HAP-1 (cell line): ENCODE results near the gene MRPL43.
A peak's percentile ranks its signal among the peaks of the same experiment; 100 is the strongest.
"Not testable (repeated sequence)": the region's sequence is repeated elsewhere in the genome, so short reads cannot be mapped to it uniquely, and the experiment has no call there.

Experiments
- DNase-seq, 2 experiments: peaks; one replicate each; pipeline ENCODE4 v3.0.0-alpha.2; 2016 to 2020; ENCODE audit warnings: low spot score in 2 of 2
- H3K27me3 ChIP-seq: fragments of 250-450 bp; sonication (Bioruptor Pico); 2 replicates; pipeline ENCODE4 v1.5.1; 2020; ENCODE audit warnings: low read depth, mild to moderate bottlenecking, moderate library complexity
- H3K36me3 ChIP-seq: fragments of 250-450 bp; sonication (Bioruptor Pico); replicated peaks from 2 replicates; pipeline ENCODE4 v1.5.1; 2020; ENCODE audit warnings: mild to moderate bottlenecking
- H3K4me1 ChIP-seq: fragments of 250-450 bp; sonication (Bioruptor Pico); 2 replicates; pipeline ENCODE4 v1.5.1; 2020; ENCODE audit warnings: mild to moderate bottlenecking
- H3K4me3 ChIP-seq: fragments of 250-450 bp; sonication (Bioruptor Pico); 2 replicates; pipeline ENCODE4 v1.5.1; 2020; ENCODE audit warnings: mild to moderate bottlenecking, moderate library complexity
- H3K9me3 ChIP-seq: fragments of 250-450 bp; sonication (Bioruptor Pico); 2 replicates; pipeline ENCODE4 v1.5.1; 2020; ENCODE audit warnings: mild to moderate bottlenecking, moderate library complexity
- in situ Hi-C: fragments of 300-500 bp; cut with MboI; formaldehyde crosslinking; loops from 3 replicates; pipeline ENCODE4 v1.14.3; 2020; ENCODE audit warnings: low sequenced_read_pairs, inconsistent platforms, mixed read lengths

MRPL43 gene

GRCh38 chr10:100986952-100987684 is at the start of gene MRPL43, which contains the start of gene TWNK:
TSS of gene MRPL43 (minus strand) at chr10:100987497. CDS start at chr10:100987443, 54 bp downstream.
TSS of gene TWNK (plus strand) at chr10:100987543. CDS start at chr10:100988211, 668 bp downstream.
- Histone ChIP-seq H3K27me3 (no peaks in the 10 kb centered on the region), H3K4me1 (peaks cover 19% of the 10 kb centered on the region), H3K9me3 (0 out of 2 replicates have a peak, but pooled peaks cover 3% of the 10 kb centered on the region), H3K4me3 (peak within 1 kb of the TSS; percentile 94), H3K36me3 (peaks cover 35% of the 10 kb centered on the region)
- in situ Hi-C loops: no loop called here
- peak; percentile 70 to 91 for DNase-seq

GRCh38 chr10:101036726-101037125 is 49.4 kb upstream of the MRPL43 start:
- in situ Hi-C loops: no loop called here
- no peaks in the 10 kb centered on the region for H3K27me3 ChIP-seq
- DNase-seq: no peak

GRCh38 chr10:101035916-101036702 is 48.8 kb upstream of the MRPL43 start:
- Histone ChIP-seq H3K4me1 (peaks cover 9% of the 10 kb centered on the region), H3K4me3 (no peak overlapping the region), H3K9me3 (no peaks in the 10 kb centered on the region), H3K36me3 (no peaks in the 10 kb centered on the region; the same call in none of the 2 replicates), H3K27me3 (no peaks in the 10 kb centered on the region)
- in situ Hi-C loops: no loop called here
- DNase-seq: no peak

More at GRCh38 chr10:101036726-101037125, 49.4 kb upstream of the MRPL43 start:
- Histone ChIP-seq H3K36me3 (no peaks in the 10 kb centered on the region; the same call in none of the 2 replicates), H3K4me1 (peaks cover 9% of the 10 kb centered on the region), H3K9me3 (no peaks in the 10 kb centered on the region), H3K4me3 (no peak overlapping the region)

GRCh38 chr10:101035314-101035713 is 48.0 kb upstream of the MRPL43 start:
- no peaks in the 10 kb centered on the region for H3K9me3 ChIP-seq
- no peaks in the 10 kb centered on the region for H3K27me3 ChIP-seq
- in situ Hi-C loops: no loop called here
- no peak overlapping the region for H3K4me3 ChIP-seq
- H3K36me3 ChIP-seq: no peaks in the 10 kb centered on the region; the same call in none of the 2 replicates
- no peak for DNase-seq
- H3K4me1 ChIP-seq: peaks cover 12% of the 10 kb centered on the region

- in situ Hi-C loops, H3K27me3 ChIP-seq, H3K36me3 ChIP-seq, H3K9me3 ChIP-seq, H3K4me3 ChIP-seq, DNase-seq: not testable (repeated sequence)
- peaks cover 12% of the 10 kb centered on the region for H3K4me1 ChIP-seq
These were observed 47.1 kb upstream of the MRPL43 start for GRCh38 chr10:101034404-101034803.

- no peak overlapping the region for H3K4me3 ChIP-seq
- peaks cover 12% of the 10 kb centered on the region for H3K4me1 ChIP-seq
- in situ Hi-C loops: no loop called here
- no peaks in the 10 kb centered on the region for H3K9me3 ChIP-seq
- H3K36me3 ChIP-seq: no peaks in the 10 kb centered on the region; the same call in none of the 2 replicates
- no peaks in the 10 kb centered on the region for H3K27me3 ChIP-seq
- no peak for DNase-seq
These were observed 46.0 kb upstream of the MRPL43 start for GRCh38 chr10:101033276-101033675.

- peak in 1 of 2 experiments; percentile 50 for DNase-seq
These were observed 45.4 kb upstream of the MRPL43 start for GRCh38 chr10:101032637-101033224.

GRCh38 chr10:101031796-101032636 is 44.7 kb upstream of the MRPL43 start:
- H3K27me3 ChIP-seq: no peaks in the 10 kb centered on the region
- peak in 1 of 2 experiments; percentile 70 for DNase-seq
- in situ Hi-C loops: no loop called here
- no peaks in the 10 kb centered on the region for H3K9me3 ChIP-seq
- H3K4me3 ChIP-seq: peak overlapping the region; percentile 58
- peaks cover 12% of the 10 kb centered on the region for H3K4me1 ChIP-seq
- no peaks in the 10 kb centered on the region; the same call in none of the 2 replicates for H3K36me3 ChIP-seq

More at GRCh38 chr10:101032637-101033224, 45.4 kb upstream of the MRPL43 start:
- Histone ChIP-seq H3K4me1 (peaks cover 12% of the 10 kb centered on the region), H3K4me3 (peak overlapping the region; percentile 58), H3K9me3 (no peaks in the 10 kb centered on the region), H3K36me3 (no peaks in the 10 kb centered on the region; the same call in none of the 2 replicates), H3K27me3 (no peaks in the 10 kb centered on the region)
- in situ Hi-C loops: no loop called here

GRCh38 chr10:101031128-101031795 is 44.0 kb upstream of the MRPL43 start, which contains the start of the genes PDZD7 and SFXN3:
TSS of gene PDZD7 (minus strand) at chr10:101031129. CDS start at chr10:101030219, 910 bp downstream.
TSS of gene SFXN3 (plus strand) at chr10:101031234. CDS start at chr10:101034695, 3,461 bp downstream.
- in situ Hi-C loops: no loop called here
- H3K4me3 ChIP-seq: peak within 1 kb of the TSS; percentile 58
- H3K27me3 ChIP-seq: no peaks in the 10 kb centered on the region
- DNase-seq: peak; percentile 88 to 98
- no peaks in the 10 kb centered on the region; the same call in 1 of the 2 replicates for H3K36me3 ChIP-seq
- peaks cover 12% of the 10 kb centered on the region for H3K4me1 ChIP-seq
- no peaks in the 10 kb centered on the region for H3K9me3 ChIP-seq

GRCh38 chr10:101030496-101031127 is 43.3 kb upstream of the MRPL43 start:
- no peak for DNase-seq
- Histone ChIP-seq H3K36me3 (no peaks in the 10 kb centered on the region), H3K27me3 (no peaks in the 10 kb centered on the region), H3K9me3 (no peaks in the 10 kb centered on the region), H3K4me3 (peak overlapping the region; percentile 58), H3K4me1 (peaks cover 12% of the 10 kb centered on the region)
- in situ Hi-C loops: no loop called here

GRCh38 chr10:101029520-101030295 is 42.4 kb upstream of the MRPL43 start:
- Histone ChIP-seq H3K27me3 (no peaks in the 10 kb centered on the region), H3K4me1 (peaks cover 12% of the 10 kb centered on the region)
- in situ Hi-C loops: no loop called here

More at GRCh38 chr10:101029520-101030295, 42.4 kb upstream of the MRPL43 start:
- Histone ChIP-seq H3K4me3 (no peak overlapping the region), H3K36me3 (no peaks in the 10 kb centered on the region), H3K9me3 (no peaks in the 10 kb centered on the region)
- DNase-seq: no peak
